ENCODE data around the gene ARHGEF17. TPM values are rescaled to one million over a fixed set of nuclear protein-coding genes. Genes with fewer than 3 reads are reported as not detected.

ARHGEF17 gene
- total and polyA plus RNA-seq, 2 of the 8 experiments (the other 6 are each of a cell fraction or from before 2014, with no cell fraction given), result 11.3 to 14.6 TPM

DNA sequence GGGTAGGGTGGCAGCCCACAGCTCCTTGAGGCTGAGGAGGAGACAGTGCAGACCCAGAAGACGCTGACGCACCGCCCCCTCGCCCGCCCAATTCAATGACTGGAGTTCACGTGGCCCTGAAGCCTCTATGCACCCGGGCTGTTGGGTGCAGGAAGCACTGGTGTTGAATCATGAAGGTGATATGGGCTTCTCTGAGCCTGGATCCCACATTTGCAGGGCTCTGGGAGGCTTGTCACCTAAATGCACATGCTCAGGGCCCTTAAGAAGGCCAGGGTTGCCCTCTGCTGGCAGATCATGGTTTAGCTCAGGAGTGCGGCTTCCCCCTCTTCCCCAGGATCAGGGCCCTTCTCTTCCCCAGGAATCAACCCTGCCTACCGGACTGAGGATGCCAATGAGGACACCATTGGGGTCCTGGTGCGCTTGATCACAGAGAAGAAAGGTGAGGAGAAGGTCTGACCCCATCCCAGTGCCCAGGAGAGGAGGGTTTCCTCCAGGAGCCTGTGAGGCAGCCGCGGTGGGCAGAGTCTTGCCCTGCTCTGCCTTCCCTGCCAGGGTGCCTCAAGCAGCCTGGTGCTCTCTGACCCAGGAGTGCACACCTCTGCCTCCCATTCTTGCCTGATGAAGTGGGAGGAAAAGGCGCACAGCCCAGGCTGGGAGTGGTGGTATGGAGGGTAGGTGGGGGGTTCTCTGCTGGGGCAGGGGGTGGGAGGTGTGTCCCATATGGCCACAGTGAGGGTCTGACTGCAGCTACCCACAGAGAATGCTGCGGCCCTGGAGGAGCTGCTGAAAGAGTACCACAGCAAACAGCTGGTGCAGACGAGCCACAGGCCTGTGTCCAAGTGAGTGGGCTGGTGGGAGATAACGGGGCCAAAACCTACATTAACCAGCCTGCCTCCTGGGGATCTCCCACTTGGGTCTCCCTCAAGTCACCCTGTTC, 85.7 kb downstream of the ARHGEF17 start (continued):
- TF ChIP-seq, protein P1, sequence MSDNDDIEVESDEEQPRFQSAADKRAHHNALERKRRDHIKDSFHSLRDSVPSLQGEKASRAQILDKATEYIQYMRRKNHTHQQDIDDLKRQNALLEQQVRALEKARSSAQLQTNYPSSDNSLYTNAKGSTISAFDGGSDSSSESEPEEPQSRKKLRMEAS (IDR thresholded peaks at IDR 0.05), result peak; percentile 91
- peak; percentile 95 to 97 for TF ChIP-seq RAD21 (IDR thresholded peaks at IDR 0.05 in 1 of 2, conservative IDR thresholded peaks at IDR 0.05 in 1 of 2; ENCODE audit: low read depth in 2 of 2, low read length in 2 of 2)
- peak in 1 of 2 experiments; percentile 24; a peak in 1 of 4 replicates for TF ChIP-seq SIN3A (conservative IDR thresholded peaks at IDR 0.05 in 1 of 2, IDR thresholded peaks at IDR 0.05 in 1 of 2; ENCODE audit: low read depth in 1 of 2, low read length in 2 of 2)
- no peak for TF ChIP-seq TAF7 (optimal IDR thresholded peaks at IDR 0.05; ENCODE audit: borderline replicate concordance, low read depth, low read length)

Measured in H1 (cell line).